ENCODE measurements around the gene ARID4B.
A peak's percentile ranks its signal among the peaks of the same experiment; 100 is the strongest.
"Not testable (repeated sequence)": the region's sequence is repeated elsewhere in the genome, so short reads cannot be mapped to it uniquely, and the experiment has no call there.

The ARID4B gene

GRCh38 chr1:235205687-235206086 is 122.3 kb downstream of the ARID4B start:
- Histone ChIP-seq H3K4ac (ENCODE audit: low read depth, low read length) (no peak overlapping the region), H3K9ac (ENCODE audit: low read length) (no peak overlapping the region)

DNA sequence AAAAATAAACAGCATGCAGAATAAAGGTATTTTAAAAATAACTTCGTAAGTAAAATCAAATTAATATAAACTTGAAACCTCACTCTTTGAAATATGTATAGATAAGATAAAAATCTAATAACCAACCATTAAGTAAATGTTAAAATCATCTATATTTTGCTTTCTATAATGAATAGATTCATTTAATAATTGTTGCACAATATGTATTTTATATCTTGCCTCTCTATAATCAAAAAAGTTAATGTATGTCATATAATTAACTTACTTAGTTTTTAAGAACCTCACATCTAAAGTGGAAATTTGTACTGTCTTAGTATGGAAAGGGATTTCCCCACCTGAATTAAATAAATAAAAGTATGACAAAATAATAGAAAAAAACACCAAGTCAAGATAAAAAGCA is 124.6 kb downstream of the ARID4B start:
- no peaks in the 10 kb centered on the region for H3K79me1 ChIP-seq (ENCODE audit: low read length)
- no peak overlapping the region for H3K23ac ChIP-seq (ENCODE audit: low read length)
- no peak overlapping the region for H3K4ac ChIP-seq (ENCODE audit: low read depth, low read length)
- no peak for DNase-seq
- H2BK120ac ChIP-seq (ENCODE audit: low read depth, low read length) = no peak overlapping the region
- no peak overlapping the region for H2BK5ac ChIP-seq (ENCODE audit: low read length)
- H3K9ac ChIP-seq (ENCODE audit: low read length) = no peak overlapping the region
- H3K4me1 ChIP-seq (ENCODE audit: control insufficient read depth, low read depth, low read length) = no peaks in the 10 kb centered on the region
- H3K79me2 ChIP-seq (ENCODE audit: control insufficient read depth, insufficient read depth, low read length) = no peaks in the 10 kb centered on the region
- H3K18ac ChIP-seq (ENCODE audit: low read length) = no peak overlapping the region
- no peak overlapping the region for H3K4me3 ChIP-seq (ENCODE audit: low read length)
- H2AK5ac ChIP-seq (ENCODE audit: low read length) = no peak overlapping the region
- H4K8ac ChIP-seq (ENCODE audit: low read depth, low read length) = no peak overlapping the region
- no peak overlapping the region for H4K5ac ChIP-seq (ENCODE audit: low read length)
- no peak overlapping the region for H2BK15ac ChIP-seq (replicated peaks; ENCODE audit: low read depth)
- H3K4me2 ChIP-seq (ENCODE audit: low read length) = no peak overlapping the region
- WGBS (ENCODE audit: extremely low coverage, insufficient coverage, low lambda C conversion rate) = no CpG with 5 or more reads among the region's 1 CpG
- no peak overlapping the region for H3K27ac ChIP-seq (ENCODE audit: low read depth, low read length)
- no peak overlapping the region for H3K56ac ChIP-seq (ENCODE audit: low read length)
- no peaks in the 10 kb centered on the region for H3K36me3 ChIP-seq (ENCODE audit: control insufficient read depth, insufficient read depth, low read length)
- H3K27me3 ChIP-seq (ENCODE audit: insufficient read depth, low read length, poor library complexity) = no peaks in the 10 kb centered on the region

More at GRCh38 chr1:235205687-235206086, 122.3 kb downstream of the ARID4B start:
- no peak overlapping the region for H2BK120ac ChIP-seq (ENCODE audit: low read depth, low read length)
- no peak overlapping the region for H4K5ac ChIP-seq (ENCODE audit: low read length)
- H3K27ac ChIP-seq (ENCODE audit: low read depth, low read length) = no peak overlapping the region
- no peaks in the 10 kb centered on the region for H3K79me2 ChIP-seq (ENCODE audit: control insufficient read depth, insufficient read depth, low read length)
- H3K4me2 ChIP-seq (ENCODE audit: low read length) = no peak overlapping the region
- no peak overlapping the region for H2BK15ac ChIP-seq (replicated peaks; ENCODE audit: low read depth)
- no peak overlapping the region for H2AK5ac ChIP-seq (ENCODE audit: low read length)
- no peak for DNase-seq
- no peak overlapping the region for H4K8ac ChIP-seq (ENCODE audit: low read depth, low read length)
- H3K56ac ChIP-seq (ENCODE audit: low read length) = no peak overlapping the region
- no peak overlapping the region for H3K23ac ChIP-seq (ENCODE audit: low read length)
- no peaks in the 10 kb centered on the region for H3K4me1 ChIP-seq (ENCODE audit: control insufficient read depth, low read depth, low read length)
- H3K27me3 ChIP-seq (ENCODE audit: insufficient read depth, low read length, poor library complexity) = no peaks in the 10 kb centered on the region
- H3K36me3 ChIP-seq (ENCODE audit: control insufficient read depth, insufficient read depth, low read length) = no peaks in the 10 kb centered on the region
- no peak overlapping the region for H3K18ac ChIP-seq (ENCODE audit: low read length)
- no CpG with 5 or more reads among the region's 3 CpGs for WGBS (ENCODE audit: extremely low coverage, insufficient coverage, low lambda C conversion rate)
- no peak overlapping the region for H3K4me3 ChIP-seq (ENCODE audit: low read length)
- no peaks in the 10 kb centered on the region for H3K79me1 ChIP-seq (ENCODE audit: low read length)
- no peak overlapping the region for H2BK5ac ChIP-seq (ENCODE audit: low read length)

- not testable (repeated sequence) for H3K36me3 ChIP-seq (ENCODE audit: control insufficient read depth, insufficient read depth, low read length); H3K23ac ChIP-seq (ENCODE audit: low read length); H2BK15ac ChIP-seq (replicated peaks; ENCODE audit: low read depth); H3K79me2 ChIP-seq (ENCODE audit: control insufficient read depth, insufficient read depth, low read length); H4K8ac ChIP-seq (ENCODE audit: low read depth, low read length); H3K27me3 ChIP-seq (ENCODE audit: insufficient read depth, low read length, poor library complexity); H4K5ac ChIP-seq (ENCODE audit: low read length); H3K27ac ChIP-seq (ENCODE audit: low read depth, low read length); H3K79me1 ChIP-seq (ENCODE audit: low read length); H3K56ac ChIP-seq (ENCODE audit: low read length); H2BK120ac ChIP-seq (ENCODE audit: low read depth, low read length); H3K4me2 ChIP-seq (ENCODE audit: low read length); H3K4me1 ChIP-seq (ENCODE audit: control insufficient read depth, low read depth, low read length); H3K18ac ChIP-seq (ENCODE audit: low read length); H3K9ac ChIP-seq (ENCODE audit: low read length); H2AK5ac ChIP-seq (ENCODE audit: low read length); H3K4me3 ChIP-seq (ENCODE audit: low read length); H3K4ac ChIP-seq (ENCODE audit: low read depth, low read length); DNase-seq; H2BK5ac ChIP-seq (ENCODE audit: low read length)
- WGBS (ENCODE audit: extremely low coverage, insufficient coverage, low lambda C conversion rate) = no CpG with 5 or more reads among the region's 5 CpGs
Measured at GRCh38 chr1:235202447-235202846, 125.5 kb downstream of the ARID4B start.

DNA sequence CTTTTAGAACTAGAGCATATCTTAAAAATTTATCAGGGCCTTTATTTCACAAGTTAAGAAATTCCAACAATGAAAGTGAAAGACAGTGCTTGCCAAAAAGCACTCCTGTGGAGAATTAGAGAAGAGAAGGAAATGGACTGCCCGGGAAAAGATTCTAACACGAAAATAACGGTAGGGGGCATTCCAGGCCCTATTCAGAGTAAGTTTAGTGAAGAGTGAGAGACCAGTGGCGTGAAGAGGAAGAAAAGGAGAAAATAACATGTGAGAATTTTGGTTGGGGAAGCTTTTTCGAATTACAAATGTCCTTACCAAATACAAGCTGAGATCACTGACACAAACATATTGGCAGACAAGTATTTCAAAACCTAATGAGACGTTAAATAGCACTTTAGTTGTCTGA is 128.5 kb downstream of the ARID4B start:
- Histone ChIP-seq H3K79me2 (ENCODE audit: control insufficient read depth, insufficient read depth, low read length) (no peaks in the 10 kb centered on the region), H3K79me1 (ENCODE audit: low read length) (no peaks in the 10 kb centered on the region), H2AK5ac (ENCODE audit: low read length) (no peak overlapping the region), H3K4ac (ENCODE audit: low read depth, low read length) (no peak overlapping the region), H4K8ac (ENCODE audit: low read depth, low read length) (no peak overlapping the region), H3K9ac (ENCODE audit: low read length) (no peak overlapping the region), H3K4me1 (ENCODE audit: control insufficient read depth, low read depth, low read length) (no peaks in the 10 kb centered on the region), H3K4me2 (ENCODE audit: low read length) (no peak overlapping the region), H3K36me3 (ENCODE audit: control insufficient read depth, insufficient read depth, low read length) (no peaks in the 10 kb centered on the region), H3K23ac (ENCODE audit: low read length) (no peak overlapping the region), H2BK5ac (ENCODE audit: low read length) (no peak overlapping the region), H3K4me3 (ENCODE audit: low read length) (no peak overlapping the region), H2BK120ac (ENCODE audit: low read depth, low read length) (no peak overlapping the region), H3K27ac (ENCODE audit: low read depth, low read length) (no peak overlapping the region), H2BK15ac (replicated peaks; ENCODE audit: low read depth) (no peak overlapping the region), H3K27me3 (ENCODE audit: insufficient read depth, low read length, poor library complexity) (no peaks in the 10 kb centered on the region), H3K56ac (ENCODE audit: low read length) (no peak overlapping the region), H3K18ac (ENCODE audit: low read length) (no peak overlapping the region), H4K5ac (ENCODE audit: low read length) (no peak overlapping the region)
- WGBS (ENCODE audit: extremely low coverage, insufficient coverage, low lambda C conversion rate) = no CpG with 5 or more reads among the region's 6 CpGs
- peak; percentile 91 for DNase-seq

GRCh38 chr1:235190431-235190830 is 137.5 kb downstream of the ARID4B start:
- Histone ChIP-seq H4K5ac (ENCODE audit: low read length) (no peak overlapping the region), H3K18ac (ENCODE audit: low read length) (no peak overlapping the region), H2AK5ac (ENCODE audit: low read length) (no peak overlapping the region), H2BK120ac (ENCODE audit: low read depth, low read length) (no peak overlapping the region), H3K27me3 (ENCODE audit: insufficient read depth, low read length, poor library complexity) (no peaks in the 10 kb centered on the region), H2BK15ac (replicated peaks; ENCODE audit: low read depth) (no peak overlapping the region), H3K79me2 (ENCODE audit: control insufficient read depth, insufficient read depth, low read length) (no peaks in the 10 kb centered on the region), H3K56ac (ENCODE audit: low read length) (no peak overlapping the region), H3K4me1 (ENCODE audit: control insufficient read depth, low read depth, low read length) (no peaks in the 10 kb centered on the region), H3K23ac (ENCODE audit: low read length) (no peak overlapping the region), H3K9ac (ENCODE audit: low read length) (no peak overlapping the region), H3K4me2 (ENCODE audit: low read length) (no peak overlapping the region), H3K79me1 (ENCODE audit: low read length) (no peaks in the 10 kb centered on the region), H2BK5ac (ENCODE audit: low read length) (no peak overlapping the region), H4K8ac (ENCODE audit: low read depth, low read length) (no peak overlapping the region), H3K36me3 (ENCODE audit: control insufficient read depth, insufficient read depth, low read length) (no peaks in the 10 kb centered on the region), H3K4me3 (ENCODE audit: low read length) (no peak overlapping the region), H3K27ac (ENCODE audit: low read depth, low read length) (no peak overlapping the region), H3K4ac (ENCODE audit: low read depth, low read length) (no peak overlapping the region)
- DNase-seq = no peak

DNA sequence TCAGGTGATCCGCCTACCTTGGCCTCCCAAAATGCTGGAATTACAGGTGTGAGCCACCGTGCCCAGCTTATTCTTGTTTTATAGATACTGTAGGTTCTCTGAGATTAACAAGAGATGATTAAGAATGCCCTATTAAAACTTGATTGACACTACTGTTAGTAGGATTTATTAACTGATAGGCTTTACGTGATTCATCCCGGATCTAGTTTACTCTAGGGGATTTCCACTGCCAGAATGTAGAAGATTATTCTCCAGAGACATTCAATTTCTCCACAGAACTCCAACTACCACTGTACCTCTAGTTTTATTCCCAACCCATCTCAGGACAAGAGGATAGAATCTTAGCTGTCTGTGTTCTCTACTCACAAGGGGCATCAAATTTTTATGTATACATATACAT is 140.7 kb downstream of the ARID4B start:
- no CpG with 5 or more reads among the region's 4 CpGs for WGBS (ENCODE audit: extremely low coverage, insufficient coverage, low lambda C conversion rate)
- Histone ChIP-seq H4K5ac (ENCODE audit: low read length) (no peak overlapping the region), H4K8ac (ENCODE audit: low read depth, low read length) (no peak overlapping the region), H3K79me1 (ENCODE audit: low read length) (no peaks in the 10 kb centered on the region), H2BK15ac (replicated peaks; ENCODE audit: low read depth) (no peak overlapping the region), H2AK5ac (ENCODE audit: low read length) (no peak overlapping the region), H3K18ac (ENCODE audit: low read length) (no peak overlapping the region), H3K79me2 (ENCODE audit: control insufficient read depth, insufficient read depth, low read length) (no peaks in the 10 kb centered on the region), H3K27me3 (ENCODE audit: insufficient read depth, low read length, poor library complexity) (no peaks in the 10 kb centered on the region), H2BK5ac (ENCODE audit: low read length) (no peak overlapping the region), H2BK120ac (ENCODE audit: low read depth, low read length) (no peak overlapping the region), H3K9ac (ENCODE audit: low read length) (no peak overlapping the region), H3K23ac (ENCODE audit: low read length) (no peak overlapping the region), H3K4me1 (ENCODE audit: control insufficient read depth, low read depth, low read length) (no peaks in the 10 kb centered on the region), H3K4ac (ENCODE audit: low read depth, low read length) (no peak overlapping the region), H3K27ac (ENCODE audit: low read depth, low read length) (no peak overlapping the region), H3K36me3 (ENCODE audit: control insufficient read depth, insufficient read depth, low read length) (no peaks in the 10 kb centered on the region), H3K4me2 (ENCODE audit: low read length) (no peak overlapping the region), H3K56ac (ENCODE audit: low read length) (no peak overlapping the region), H3K4me3 (ENCODE audit: low read length) (no peak overlapping the region)
- DNase-seq = no peak

Data from mesendoderm (in vitro differentiated cells).